NCI-H1930 (cell line): ENCODE results near the gene ADAMTS19.
"Not testable (repeated sequence)": the region's sequence is repeated elsewhere in the genome, so short reads cannot be mapped to it uniquely, and the experiment has no call there.

Experiments used
- DNase-seq, 2 experiments: peaks; one replicate each; lab custom pipeline; 2025; lab: John Stamatoyannopoulos, UW

ADAMTS19 gene

DNA sequence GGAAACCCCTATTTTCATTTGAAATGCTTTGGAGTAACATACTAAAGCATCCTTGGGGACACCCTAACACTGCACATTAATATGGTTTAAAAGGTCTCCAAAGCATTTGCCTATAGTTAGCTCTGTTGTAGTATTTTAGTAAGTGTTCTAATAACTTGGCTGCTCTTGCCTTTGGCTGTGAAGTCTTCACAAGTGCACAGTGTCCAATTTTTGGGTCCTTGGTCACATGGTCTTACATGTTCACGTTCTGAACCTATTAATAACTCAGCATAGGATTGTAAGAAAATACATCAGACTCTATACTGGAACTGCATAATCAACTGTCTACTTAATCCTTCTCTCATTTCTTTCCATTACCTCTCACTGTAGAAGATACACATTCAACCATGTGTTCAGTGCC is 17.4 kb downstream of the ADAMTS19 start:
- no peak for DNase-seq

DNA sequence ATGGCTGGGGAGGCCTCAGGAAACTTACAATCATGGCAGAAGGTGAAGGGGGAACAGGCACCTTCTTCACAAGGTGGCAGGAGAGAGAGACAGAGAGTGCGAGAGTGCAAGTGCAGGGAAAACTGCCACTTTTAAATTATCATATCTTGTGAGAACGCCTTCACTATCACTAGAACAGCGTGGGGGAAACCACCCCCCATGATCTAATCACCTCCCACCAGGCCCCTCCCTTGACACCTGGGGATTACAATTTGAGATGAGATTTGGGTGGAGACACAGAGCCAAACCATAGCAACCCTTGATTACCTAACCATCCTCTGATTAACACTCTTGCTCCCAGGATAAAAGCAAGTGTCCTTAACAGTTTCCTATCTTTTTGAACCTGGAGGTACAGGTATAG is 21.1 kb downstream of the ADAMTS19 start:
- DNase-seq = no peak

DNA sequence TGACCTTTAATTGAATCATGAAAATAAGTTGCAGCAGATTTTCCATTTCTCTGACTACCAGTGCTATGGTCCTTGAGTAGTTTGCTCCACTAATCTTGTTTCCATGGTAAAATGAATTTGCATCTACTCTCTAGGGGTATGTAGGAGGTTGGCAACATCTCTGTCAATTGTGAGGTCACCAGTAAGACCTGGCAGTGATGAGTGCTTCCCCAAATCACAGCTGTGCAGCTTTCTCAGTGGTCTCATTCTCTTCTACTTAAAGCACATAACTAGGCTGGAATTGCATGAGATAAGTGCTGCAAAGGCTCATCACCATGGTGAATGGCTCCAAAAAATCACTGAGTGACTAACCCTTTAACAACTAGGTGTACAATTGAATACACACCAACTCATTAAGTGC is 36.3 kb downstream of the ADAMTS19 start:
- no peak for DNase-seq

DNA sequence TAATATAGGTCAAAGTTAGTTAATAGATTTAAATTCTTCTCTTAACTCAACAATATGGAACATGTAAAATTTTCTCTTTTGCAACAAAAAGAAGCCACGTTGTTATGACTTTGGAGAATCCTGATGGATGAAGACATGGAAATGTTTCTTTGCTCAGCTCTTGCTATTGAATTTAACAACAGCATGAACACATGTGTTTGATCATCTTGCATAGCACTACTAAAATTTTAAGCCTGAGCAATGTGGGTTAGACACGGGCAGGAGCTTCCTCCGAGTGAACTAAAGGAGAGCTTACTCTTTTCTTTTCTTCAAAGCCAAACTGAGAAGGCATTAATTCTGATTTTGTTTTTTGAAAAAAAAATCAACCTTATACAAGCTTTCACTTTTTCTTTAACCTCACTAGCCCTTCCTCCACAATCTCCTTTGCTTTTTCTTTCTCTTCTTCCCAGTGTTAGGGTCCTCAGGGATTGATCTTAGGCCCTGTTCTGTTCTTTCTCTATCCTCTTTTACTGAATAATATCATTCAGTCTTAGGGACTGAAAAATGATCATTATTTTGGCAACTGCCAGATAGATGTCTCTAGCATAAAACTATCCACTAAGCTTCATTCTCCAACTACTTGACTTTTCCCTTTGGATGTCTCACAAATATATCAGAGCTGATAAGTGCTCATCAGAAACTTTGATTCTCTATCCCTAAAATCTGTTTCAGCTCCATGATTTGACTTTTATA is 36.9 kb downstream of the ADAMTS19 start:
- no peak for DNase-seq

DNA sequence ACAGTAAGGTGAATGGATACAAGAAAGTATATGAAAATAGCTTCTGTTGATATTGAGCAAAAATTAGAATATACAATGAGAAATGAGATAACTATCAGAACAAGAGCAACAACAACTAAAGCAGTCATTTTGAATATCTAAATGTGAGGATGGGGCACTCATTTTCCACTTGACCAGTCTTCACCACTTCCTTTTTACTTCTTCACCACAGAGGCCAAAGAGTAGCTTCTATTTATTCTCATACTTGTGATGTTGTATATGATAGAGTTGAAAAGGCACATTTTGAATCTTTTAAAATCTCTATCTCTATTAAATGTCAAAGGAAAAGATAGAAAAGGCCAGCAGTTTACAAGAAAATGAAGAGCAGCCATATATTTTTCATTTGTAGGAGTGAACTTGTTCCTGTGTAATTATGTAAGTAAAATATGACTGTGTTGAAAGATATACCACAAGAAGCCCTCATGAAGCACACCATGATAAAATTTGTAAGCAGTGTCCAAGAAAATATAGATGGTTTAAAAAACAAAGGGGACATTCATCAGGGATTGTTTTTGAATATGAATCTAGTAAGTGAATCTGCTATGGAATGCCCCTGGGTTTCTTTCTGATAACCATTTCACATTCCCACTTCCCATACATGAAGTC is 39.2 kb downstream of the ADAMTS19 start:
- no peak for DNase-seq

DNA sequence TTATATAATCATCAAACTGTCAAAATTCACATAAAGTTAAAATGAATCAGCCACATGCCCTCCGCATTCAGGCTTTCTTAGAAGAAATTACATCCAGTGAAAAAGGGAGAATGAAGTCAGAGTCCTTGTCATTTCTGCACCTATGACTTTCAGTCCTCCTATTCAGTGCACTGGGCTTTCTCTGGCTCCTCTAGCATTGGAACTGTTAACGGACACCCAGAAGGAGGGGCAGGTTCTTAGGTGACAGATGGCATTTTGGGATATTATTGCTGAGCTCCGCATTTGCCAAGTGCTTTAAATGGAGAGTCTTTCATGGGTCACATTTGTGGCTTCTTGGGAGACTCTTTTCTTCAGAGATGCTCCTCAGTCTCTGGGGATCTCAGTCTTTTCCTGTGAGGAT is 40.0 kb downstream of the ADAMTS19 start:
- DNase-seq = no peak

DNA sequence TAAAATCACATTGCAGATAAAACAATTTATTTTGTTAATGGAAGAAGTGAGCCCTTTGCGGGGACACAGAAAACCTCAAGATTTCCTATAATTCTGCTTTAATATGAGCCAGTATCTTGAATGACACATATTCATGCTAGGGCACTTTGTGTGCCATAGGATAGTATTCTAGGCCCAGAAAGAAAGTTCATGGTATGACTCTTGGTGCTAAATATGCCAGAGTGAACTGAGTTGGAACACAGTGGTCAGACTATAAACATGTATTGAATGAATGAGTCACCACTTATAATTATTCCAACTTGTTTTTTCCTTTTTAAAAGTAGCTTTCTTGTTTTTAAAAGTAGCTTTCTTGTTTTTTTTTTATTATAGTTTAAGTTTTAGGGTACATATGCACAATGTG is 46.0 kb downstream of the ADAMTS19 start:
- no peak for DNase-seq

DNA sequence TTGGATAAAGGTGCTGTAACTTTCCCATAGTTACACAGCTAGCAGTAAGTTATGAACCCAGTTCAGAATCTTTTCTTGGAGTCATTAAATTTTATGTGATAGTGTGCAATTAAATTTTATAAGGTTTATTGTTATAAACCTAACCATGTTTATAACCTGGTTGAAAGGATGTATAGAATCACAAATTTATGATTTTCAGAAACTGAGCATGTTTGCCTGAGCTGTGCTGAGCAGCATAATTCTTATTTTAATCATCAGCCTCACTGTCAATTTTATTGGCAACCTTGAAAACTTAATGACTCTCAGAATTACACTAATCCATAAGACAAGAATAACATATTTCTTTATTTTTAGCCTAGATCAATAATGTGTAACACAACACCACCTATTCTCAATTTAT is 46.9 kb downstream of the ADAMTS19 start:
- DNase-seq = no peak

DNA sequence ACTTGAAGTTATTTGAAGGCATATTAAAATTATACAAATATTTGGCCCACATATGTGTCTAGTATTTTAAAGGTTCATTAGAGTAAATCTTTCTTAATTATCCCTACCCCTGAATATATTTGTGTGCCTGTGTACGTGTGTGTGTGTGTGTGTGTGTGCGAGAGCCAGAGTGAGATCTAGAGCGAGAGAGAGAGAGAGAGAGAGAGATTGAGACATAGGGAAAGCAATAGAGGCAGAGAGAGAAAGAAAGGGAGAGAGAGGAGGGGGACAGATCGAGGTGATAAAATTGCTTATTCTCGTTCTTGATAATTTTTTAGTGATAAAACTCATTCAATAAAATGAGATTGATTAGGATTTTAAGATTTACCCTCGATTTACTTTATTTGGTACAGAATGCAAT is 47.4 kb downstream of the ADAMTS19 start:
- DNase-seq = no peak

DNA sequence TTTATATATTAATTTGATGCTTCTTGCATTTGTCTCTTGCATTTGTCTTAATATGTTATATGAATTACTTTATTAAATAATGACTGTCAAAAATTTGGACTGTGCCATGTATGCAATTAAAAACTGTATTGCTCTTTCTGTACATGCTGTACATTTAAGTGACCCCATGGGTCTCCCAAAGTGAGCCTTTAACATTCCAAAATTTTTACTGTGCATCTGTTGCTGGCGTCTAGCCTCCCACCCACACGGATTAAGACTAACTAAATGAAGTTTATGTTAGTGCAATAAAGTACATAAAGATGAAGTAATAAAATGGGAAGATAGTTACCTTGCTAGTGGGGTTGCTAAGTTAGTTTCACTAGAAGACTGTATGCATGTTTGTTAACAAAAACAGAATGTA is 48.5 kb downstream of the ADAMTS19 start:
- no peak for DNase-seq

DNA sequence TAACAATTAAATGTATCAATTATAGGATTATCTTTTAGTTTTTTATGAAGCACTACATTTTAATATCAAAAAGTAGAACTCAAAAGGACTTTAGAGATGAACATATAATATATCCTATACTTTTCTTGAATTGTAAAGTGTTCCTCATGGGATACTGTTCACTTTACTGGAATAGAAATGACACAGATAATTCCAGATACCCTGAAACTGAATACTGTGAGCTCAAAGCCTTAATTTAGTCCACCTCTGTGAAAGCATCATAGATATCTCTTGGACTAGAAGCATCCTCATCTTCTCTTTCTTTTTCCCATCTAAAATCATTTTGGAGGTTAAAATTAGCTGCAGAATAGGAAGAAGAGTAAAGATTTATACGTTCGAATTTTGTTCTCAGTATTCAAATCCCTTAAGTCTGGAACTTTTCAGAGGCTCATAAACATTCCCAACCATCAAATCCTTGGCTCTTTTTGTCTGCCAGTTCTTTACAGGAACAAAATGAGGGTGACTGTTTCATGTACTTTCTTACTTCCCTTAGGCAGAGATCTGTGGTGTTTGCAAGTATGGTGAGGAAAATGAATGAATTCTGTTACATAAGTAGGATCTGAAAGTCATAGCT is 49.4 kb downstream of the ADAMTS19 start:
- no peak for DNase-seq

DNA sequence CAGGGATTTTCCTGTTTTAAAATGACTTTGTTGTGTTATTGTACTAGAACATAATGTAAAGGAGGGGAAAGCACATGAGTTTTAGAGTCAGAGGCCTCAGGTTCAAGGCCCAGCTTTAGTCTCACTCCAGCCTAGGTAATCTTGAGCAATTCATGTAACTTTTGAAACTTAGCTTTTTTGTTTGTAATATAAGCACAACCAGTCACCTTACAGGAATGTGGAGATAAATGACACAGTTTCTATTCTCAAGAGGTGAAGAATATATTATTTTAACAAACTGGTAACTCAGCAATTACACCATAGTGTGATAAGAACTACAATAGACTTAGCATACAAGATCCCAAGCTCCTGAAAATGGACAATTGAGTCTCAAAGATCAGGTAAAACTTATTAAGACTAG is 51.2 kb downstream of the ADAMTS19 start:
- no peak for DNase-seq

DNA sequence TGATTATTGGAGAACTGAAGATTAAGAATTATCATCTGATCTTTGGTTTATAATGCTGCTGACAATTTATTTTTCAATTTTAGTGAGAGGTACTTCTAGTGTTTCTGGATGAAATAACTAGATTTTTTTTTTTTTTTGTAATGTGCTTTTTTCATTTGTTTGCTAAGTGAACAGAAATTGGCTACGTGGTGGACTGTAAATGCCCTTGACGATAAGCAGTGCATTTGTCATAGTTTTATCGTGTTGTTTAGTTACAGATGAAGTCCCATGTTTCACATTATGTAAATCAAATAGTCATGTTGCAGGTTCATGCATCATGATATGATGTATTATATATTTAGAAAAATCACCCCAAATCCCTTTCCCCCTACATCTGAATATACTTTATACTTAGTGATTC is 81.0 kb downstream of the ADAMTS19 start:
- no peak for DNase-seq

DNA sequence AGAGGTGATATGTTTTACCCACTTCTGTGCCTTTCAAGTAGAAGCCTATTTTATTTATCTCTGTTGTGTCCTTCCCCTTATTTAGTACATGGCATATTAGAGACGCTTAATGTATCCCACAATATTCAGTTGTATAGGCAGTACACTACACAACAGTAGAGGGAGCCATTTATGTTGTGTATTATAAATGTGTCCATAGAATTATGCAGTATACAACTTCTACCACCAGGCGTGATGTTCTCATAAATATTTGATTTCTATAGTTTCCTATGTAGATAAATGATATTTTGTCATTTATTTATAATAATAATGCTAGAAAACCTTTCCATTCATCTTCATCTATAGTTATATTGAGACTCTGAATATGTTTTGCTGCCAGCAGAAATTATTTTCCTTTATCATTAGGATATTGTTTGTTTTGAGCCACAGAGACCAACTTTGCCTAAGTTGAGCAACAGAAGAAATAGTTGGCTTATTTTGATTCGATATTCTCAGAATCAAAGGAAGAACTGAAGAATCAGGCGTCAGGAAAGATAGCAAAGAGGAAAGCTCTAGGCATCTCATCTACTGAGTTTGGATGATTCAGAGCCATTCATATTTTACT is 81.7 kb downstream of the ADAMTS19 start:
- DNase-seq = no peak

DNA sequence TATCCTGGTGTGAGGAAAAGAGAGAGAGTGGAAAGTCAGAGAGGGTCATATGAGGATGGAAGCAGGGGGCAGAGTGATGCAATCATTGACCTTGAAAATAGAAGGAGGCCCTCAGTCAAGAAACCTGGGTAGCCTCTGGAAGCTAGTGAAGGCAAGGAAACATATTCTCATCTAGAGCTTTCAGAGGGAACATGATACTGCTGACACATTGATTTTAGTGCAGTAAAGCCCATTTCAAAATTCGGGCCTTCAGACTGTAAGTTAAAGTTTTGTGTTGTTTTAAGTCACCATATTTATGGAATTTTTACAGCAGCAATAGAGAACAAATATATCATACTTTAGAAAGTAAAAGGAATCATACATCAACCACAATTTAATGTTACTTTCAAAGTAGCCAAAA is 87.0 kb downstream of the ADAMTS19 start:
- no peak for DNase-seq

DNA sequence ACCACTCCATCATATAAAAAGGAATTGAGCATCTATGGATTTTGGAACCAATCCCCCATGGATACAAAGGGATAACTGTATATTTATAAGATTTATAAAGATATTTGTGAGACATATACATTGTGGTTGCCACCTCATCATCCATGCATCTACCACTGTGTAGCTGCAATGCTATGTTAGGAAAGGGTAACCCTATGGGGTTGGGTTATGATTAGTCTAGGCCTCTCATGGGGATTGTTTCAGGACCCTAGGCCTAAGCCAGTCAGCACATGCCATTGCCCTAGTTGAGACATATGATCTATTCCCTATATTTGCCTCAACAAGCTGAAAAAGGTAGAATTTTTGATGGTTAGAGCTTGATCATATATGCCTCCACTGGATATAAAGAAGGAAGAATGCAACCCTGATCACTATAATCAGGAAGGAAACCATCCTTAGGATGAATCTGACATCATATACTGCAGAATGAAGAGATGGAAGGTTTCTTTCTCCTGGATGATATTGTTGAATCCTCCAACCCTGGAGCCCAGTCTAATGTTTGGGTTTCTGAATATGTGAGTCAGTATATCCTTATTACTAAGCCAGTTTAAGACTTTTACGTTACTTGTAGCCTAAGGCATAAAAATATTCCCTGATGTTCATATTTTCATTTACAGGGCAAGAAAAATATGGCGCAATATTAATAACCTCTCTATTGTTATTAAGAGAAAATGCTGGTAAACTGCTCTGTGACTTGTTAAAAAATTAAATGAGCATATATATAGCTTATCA is 94.2 kb downstream of the ADAMTS19 start:
- no peak for DNase-seq

DNA sequence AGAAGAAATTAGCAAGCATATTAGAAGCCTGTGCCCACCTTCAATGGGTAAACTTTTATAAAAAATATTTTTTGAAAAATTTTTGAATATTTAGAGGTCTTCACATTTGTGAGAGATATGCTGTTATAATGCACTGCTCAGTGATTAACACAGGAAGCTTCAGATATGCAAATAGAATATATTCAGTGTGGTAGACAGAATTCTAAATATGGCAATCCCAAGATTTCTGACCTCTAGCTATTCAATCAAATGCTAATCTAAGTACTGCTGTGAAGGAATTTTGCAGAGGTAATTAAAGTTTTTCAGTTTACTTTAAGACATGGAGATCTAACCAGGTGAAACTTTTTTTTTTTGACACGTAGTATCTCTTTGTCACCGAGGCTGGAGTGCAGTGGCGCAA is 103.5 kb downstream of the ADAMTS19 start:
- DNase-seq = no peak

DNA sequence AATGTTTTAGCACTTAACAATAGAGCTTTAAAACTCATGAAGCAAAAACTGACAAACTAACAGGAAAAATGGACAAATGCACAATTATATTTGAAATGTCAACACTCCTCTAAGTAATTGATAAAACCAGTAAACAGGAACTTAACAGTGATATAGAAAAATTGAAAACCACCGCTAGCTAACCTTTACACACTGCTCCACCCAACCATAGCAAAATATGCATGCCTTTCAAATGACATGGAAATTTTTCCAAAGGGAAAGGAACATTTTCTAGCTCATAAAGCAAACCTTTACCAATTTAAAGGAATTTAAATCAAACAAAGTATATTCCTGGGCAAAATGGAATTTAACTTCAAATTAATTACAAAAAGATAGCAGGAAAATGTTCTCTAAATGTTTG is 109.2 kb downstream of the ADAMTS19 start:
- no peak for DNase-seq

DNA sequence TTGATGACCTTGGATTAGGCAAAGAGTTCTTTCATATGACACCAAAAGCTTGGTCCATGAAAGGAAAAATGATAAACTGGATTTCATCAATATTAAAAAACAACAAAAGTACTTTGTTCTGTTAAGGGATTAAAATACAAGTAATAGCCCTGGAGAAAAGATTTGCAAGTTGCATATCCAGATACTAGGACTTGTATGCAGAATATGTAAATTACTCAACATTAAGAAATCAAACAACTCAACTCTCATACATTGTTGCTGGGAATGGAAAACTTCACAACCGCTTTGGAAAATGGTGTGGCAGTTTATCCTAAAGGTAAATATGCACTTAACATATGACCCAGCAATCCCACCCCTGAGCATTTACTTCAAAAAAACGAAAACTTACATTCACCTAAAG is 112.0 kb downstream of the ADAMTS19 start:
- DNase-seq = no peak

DNA sequence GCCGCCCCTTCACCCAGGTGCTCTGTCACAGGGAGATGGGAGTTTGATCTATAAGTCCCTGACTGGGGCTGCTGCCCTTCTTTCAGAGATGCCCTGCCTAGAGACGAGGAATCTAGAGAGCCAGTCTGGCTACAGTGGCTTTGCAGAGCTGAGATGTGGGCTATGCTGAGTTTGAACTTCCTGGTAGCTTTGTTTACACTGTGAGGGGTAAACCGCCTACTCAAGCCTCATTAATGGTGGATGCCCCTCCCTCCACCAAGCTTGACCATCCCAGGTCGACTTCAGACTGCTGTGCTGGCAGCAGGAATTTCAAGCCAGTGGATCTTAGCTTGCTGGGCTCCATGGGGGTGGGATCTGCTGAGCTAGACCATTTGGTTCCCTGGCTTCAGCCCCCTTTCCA is 124.4 kb downstream of the ADAMTS19 start:
- not testable (repeated sequence) for DNase-seq

DNA sequence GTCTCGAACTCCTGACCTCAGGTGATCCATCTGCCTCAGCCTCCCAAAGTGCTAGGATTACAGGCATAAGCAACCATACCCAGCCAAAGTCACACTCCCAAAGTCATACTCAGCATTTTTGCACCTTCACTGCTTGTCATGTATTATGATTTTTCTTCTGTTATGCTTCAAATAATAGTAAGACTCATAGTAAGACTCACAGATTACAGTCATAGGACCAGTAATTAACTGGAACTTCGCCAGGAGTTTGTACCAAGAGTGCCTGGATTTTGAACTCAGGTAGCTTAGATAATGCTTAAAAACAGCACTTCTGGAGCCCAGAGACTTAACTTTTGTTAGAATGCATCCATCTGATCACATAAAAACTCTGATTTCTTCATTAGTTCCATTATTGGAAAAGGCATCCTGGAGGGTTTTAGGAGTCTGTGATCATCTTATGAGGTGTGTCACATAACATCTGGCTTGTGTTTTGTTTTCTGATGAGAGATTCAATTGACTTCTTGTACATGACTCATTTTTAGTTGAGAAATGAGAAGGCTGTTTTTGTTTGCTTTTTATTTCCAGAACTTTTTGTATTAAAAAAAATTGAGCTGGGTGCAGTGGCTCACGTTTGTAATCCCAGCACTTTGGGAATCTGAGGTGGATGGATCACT is 131.5 kb downstream of the ADAMTS19 start:
- no peak for DNase-seq

DNA sequence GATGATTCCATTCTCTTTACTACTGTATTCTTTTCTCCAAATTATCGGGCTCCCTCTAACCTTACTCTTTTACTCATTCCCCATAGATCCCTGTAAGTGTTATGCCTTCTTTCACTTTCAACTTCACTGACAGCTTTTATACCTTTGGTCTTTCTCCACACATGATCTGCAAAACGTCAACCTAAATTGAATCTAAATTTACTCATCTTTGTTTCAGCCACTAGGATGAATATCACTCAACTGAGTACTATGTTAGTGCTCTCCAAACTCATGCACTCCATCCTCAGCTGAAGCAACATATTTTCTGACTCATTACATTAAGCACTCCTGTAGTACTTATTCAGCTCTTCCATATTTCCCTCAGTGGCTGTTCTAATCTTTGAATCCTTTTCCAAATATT is 133.4 kb downstream of the ADAMTS19 start:
- DNase-seq = no peak
